Right lobe of liver (tissue), 6 donors: ENCODE data around the gene MYL10. TPM values are rescaled to one million over a fixed set of nuclear protein-coding genes. Genes with fewer than 3 reads are reported as not detected.

Source experiments
- ATAC-seq, 4 donors: fragments of 200-7000 bp; cut with Tn5 transposase; one replicate each; pipeline ENCODE4 v1.9.1; 2020; ENCODE audit warnings: mild to moderate bottlenecking in 4 of 4, moderate library complexity in 4 of 4
- DNase-seq, 3 donors: peaks; one replicate each; pipeline ENCODE4 v3.0.0-alpha.2; 2020
- H3K27ac ChIP-seq, 3 donors: fragments of 200-600 bp; one replicate each; pipeline ENCODE4 v1.8.0; 2022
- H3K27me3 ChIP-seq, 2 donors: fragments of 200-600 bp; one replicate each; pipeline ENCODE4 v1.8.0; 2022
- H3K36me3 ChIP-seq, 4 donors: fragments of 200-600 bp; sonication (generic) in 1 of 4; one replicate each; pipeline versions ENCODE4 v1.5.1 to v1.8.0; 2017 to 2022; ENCODE audit warnings: control low read depth in 1 of 4
- H3K4me1 ChIP-seq, 4 donors: fragments of 200-600 bp; sonication (generic) in 1 of 4; one replicate each; pipeline versions ENCODE4 v1.5.1 to v1.8.0; 2017 to 2022; ENCODE audit warnings: control low read depth in 1 of 4
- H3K4me3 ChIP-seq, 3 donors: fragments of 200-600 bp; one replicate each; pipeline ENCODE4 v1.8.0; 2022
- H3K9me3 ChIP-seq, 4 donors: fragments of 200-600 bp; sonication (generic) in 1 of 4; one replicate each; pipeline versions ENCODE4 v1.5.1 to v1.8.0; 2017 to 2022; ENCODE audit warnings: control low read depth in 1 of 4
- CTCF ChIP-seq, 4 donors: fragments of 200-600 bp in 3 of 4; fragments of 450-650 bp in 1 of 4; IDR thresholded peaks; one replicate each; pipeline versions ENCODE4 v1.5.1 to v1.8.0; 2016 to 2022; ENCODE audit warnings: antibody characterized with exemption in 4 of 4, mild to moderate bottlenecking in 2 of 4
- POLR2A ChIP-seq: fragments of 450-650 bp; IDR thresholded peaks from one replicate; pipeline ENCODE4 v1.6.1; 2017; ENCODE audit warnings: antibody characterized with exemption, mild to moderate bottlenecking
- WGBS: methylation state at CpG from one replicate; pipeline ENCODE4 v1.1.6; 2018; ENCODE audit warnings: low coverage, low lambda C conversion rate; ENCODE audit not compliant: insufficient coverage; ENCODE audit errors: missing lambda C conversion rate; 5-methylcytosine and 5-hydroxymethylcytosine counted together
- intact Hi-C, 2 donors: fragments of 100-400 bp; cut with DNase I; formaldehyde crosslinking; loops; one replicate each; pipeline versions ENCODE4 v1.11.2 to v1.14.1; 2022
- total RNA-seq, 6 experiments: library from RNA; depleted of rRNA in 2 of 6; stranded (reverse); fragments of >200 nt in 2 of 6; fragmentation: NEBNext Ultra II Directional in 3 of 6; extraction: Animal tissue kit (Norgen Biotek cat#: 25700) in 3 of 6; gene quantifications; one replicate each; pipeline versions ENCODE4 v1.1.0 to v1.2.4, GENCODE V29; 2016 to 2023
- donor health status: DM: no; HTN: yes; CAD: no.
- donor health status: DM: no; HTN: no; CAD: no.
- donor health status: DM: no; HTN: no; CAD: no.
- donor health status: DM: no; HTN: yes; CAD: no.
- donor health status: DM: no; HTN: yes; CAD: no.

The MYL10 gene
- total RNA-seq, 6 experiments from 2014 or later: not detected

GRCh38 chr7:101622609-101623173, 6.4 kb downstream of the MYL10 start:
- WGBS: 96% methylated on average over 4 of the region's 15 CpGs
- Histone ChIP-seq H3K27ac (no peak overlapping the region), H3K36me3 (no peaks in the 10 kb centered on the region), H3K4me3 (no peak overlapping the region), H3K4me1 (no peaks in the 10 kb centered on the region), H3K9me3 (no peaks in the 10 kb centered on the region), H3K27me3 (no peaks in the 10 kb centered on the region)
- ATAC-seq: no peak
- no peak for TF ChIP-seq POLR2A
- TF ChIP-seq CTCF (IDR thresholded peaks at IDR 0.05): no peak
- intact Hi-C loops: no loop called here
- no peak for DNase-seq

GRCh38 chr7:101620991-101621390, 8.1 kb downstream of the MYL10 start:
- no peaks in the 10 kb centered on the region for H3K9me3 ChIP-seq
- no peak for ATAC-seq
- H3K27ac ChIP-seq: no peak overlapping the region

GRCh38 chr7:101620395-101620794, 8.7 kb downstream of the MYL10 start:
- Histone ChIP-seq H3K9me3 (no peaks in the 10 kb centered on the region), H3K4me1 (no peaks in the 10 kb centered on the region), H3K27me3 (no peaks in the 10 kb centered on the region), H3K4me3 (no peak overlapping the region), H3K36me3 (no peaks in the 10 kb centered on the region), H3K27ac (no peak overlapping the region)
- 96% methylated on average over 4 of the region's 4 CpGs for WGBS
- DNase-seq: no peak
- TF ChIP-seq POLR2A: no peak
- no peak for TF ChIP-seq CTCF (IDR thresholded peaks at IDR 0.05)
- ATAC-seq: no peak
- intact Hi-C loops: no loop called here

More at GRCh38 chr7:101620991-101621390, 8.1 kb downstream of the MYL10 start:
- intact Hi-C loops: no loop called here
- no peak overlapping the region for H3K4me3 ChIP-seq
- H3K27me3 ChIP-seq: no peaks in the 10 kb centered on the region
- no peaks in the 10 kb centered on the region for H3K4me1 ChIP-seq
- 83% methylated on average over 2 of the region's 10 CpGs for WGBS
- DNase-seq: no peak
- H3K36me3 ChIP-seq: no peaks in the 10 kb centered on the region
- no peak for TF ChIP-seq CTCF (IDR thresholded peaks at IDR 0.05)
- TF ChIP-seq POLR2A: no peak

GRCh38 chr7:101618916-101619315, 10.2 kb downstream of the MYL10 start:
- Histone ChIP-seq H3K36me3 (no peaks in the 10 kb centered on the region), H3K4me1 (no peaks in the 10 kb centered on the region), H3K9me3 (no peaks in the 10 kb centered on the region), H3K27ac (no peak overlapping the region), H3K4me3 (no peak overlapping the region), H3K27me3 (no peaks in the 10 kb centered on the region)
- intact Hi-C loops: no loop called here
- DNase-seq (no peak), ATAC-seq (no peak)
- 60% methylated on average over 2 of the region's 8 CpGs for WGBS
- TF ChIP-seq POLR2A (no peak), CTCF (IDR thresholded peaks at IDR 0.05) (no peak)
